PC-3 (cell line): ENCODE results near the gene RRAS. TPM values are rescaled to one million over a fixed set of nuclear protein-coding genes. Genes with fewer than 3 reads are reported as not detected.

Experiments
- ATAC-seq: fragments of 200-7000 bp; cut with Tn5 transposase; 2 replicates; pipeline ENCODE4 v1.9.1; 2020; ENCODE audit warnings: mild to moderate bottlenecking, moderate library complexity
- Bru-seq: library from RNA; stranded (reverse); fragments of 400-500 nt; gene quantifications from one replicate; lab custom pipeline; 2021; lab: Mats Ljungman, UMichigan
- BruChase-seq, 2 experiments: library from RNA; stranded (reverse); fragments of 400-500 nt; gene quantifications; one replicate each; lab custom pipeline; 2021; lab: Mats Ljungman, UMichigan
- BruUV-seq: library from RNA; stranded (reverse); fragments of 400-500 nt; replicated peaks from 2 replicates; lab custom pipeline; 2021; lab: Mats Ljungman, UMichigan
- CTCF ChIA-PET: fragments of 300-600 bp; sonication (Branson Sonifier 250); formaldehyde crosslinking; loops from one replicate; lab custom pipeline; 2022; ENCODE audit warnings: antibody characterized with exemption; lab: Charles Lee
- POLR2A ChIA-PET: fragments of 300-600 bp; sonication (Branson Sonifier 250); formaldehyde crosslinking; loops from one replicate; lab custom pipeline; 2022; ENCODE audit warnings: antibody characterized with exemption; ENCODE audit not compliant: unreplicated experiment; lab: Charles Lee
- DNase-seq: peaks from one replicate; pipeline ENCODE4 v3.0.0-alpha.2; 2015
- H2AFZ ChIP-seq: fragments of 300-600 bp; sonication (generic); 2 replicates; pipeline ENCODE4 v1.6.0; 2016; ENCODE audit warnings: antibody characterized with exemption, low read length
- H3F3A ChIP-seq: fragments of 300-600 bp; sonication (generic); one replicate; pipeline ENCODE4 v1.6.0; 2017; ENCODE audit warnings: antibody characterized with exemption, low read length, control low read depth, mild to moderate bottlenecking; ENCODE audit not compliant: unreplicated experiment
- H3K27ac ChIP-seq: fragments of 300-600 bp; sonication (generic); 2 replicates; pipeline ENCODE4 v1.5.1; 2016; ENCODE audit warnings: mild to moderate bottlenecking, low read length
- H3K27me3 ChIP-seq: fragments of 300-600 bp; sonication (generic); 2 replicates; pipeline ENCODE4 v1.6.1; 2016; ENCODE audit warnings: low read length, mixed read lengths
- H3K36me3 ChIP-seq: fragments of 300-600 bp; sonication (generic); 2 replicates; pipeline ENCODE4 v1.6.1; 2016; ENCODE audit warnings: low read depth, mixed run types, low read length, mixed read lengths
- H3K4me1 ChIP-seq: fragments of 300-600 bp; sonication (generic); 2 replicates; pipeline ENCODE4 v1.5.1; 2016; ENCODE audit warnings: low read length; ENCODE audit not compliant: insufficient read depth
- H3K4me2 ChIP-seq: fragments of 300-600 bp; sonication (generic); 2 replicates; pipeline ENCODE4 v1.6.0; 2016; ENCODE audit warnings: low read length
- H3K4me3 ChIP-seq: fragments of 300-600 bp; sonication (generic); 2 replicates; pipeline ENCODE4 v1.5.1; 2016; ENCODE audit warnings: mild to moderate bottlenecking, low read length, mixed read lengths
- H3K79me2 ChIP-seq: fragments of 300-600 bp; sonication (generic); 2 replicates; pipeline ENCODE4 v1.6.1; 2017; ENCODE audit warnings: low read length, mixed read lengths
- H3K9ac ChIP-seq: fragments of 300-600 bp; sonication (generic); 2 replicates; pipeline ENCODE4 v1.6.0; 2016; ENCODE audit warnings: mild to moderate bottlenecking, low read length
- H3K9me2 ChIP-seq: fragments of 300-600 bp; sonication (generic); replicated peaks from 2 replicates; pipeline ENCODE4 v1.6.1; 2016; ENCODE audit warnings: mixed run types, low read length, mixed read lengths
- H3K9me3 ChIP-seq: fragments of 300-600 bp; sonication (generic); 2 replicates; pipeline ENCODE4 v1.6.1; 2016; ENCODE audit warnings: low read length, mixed read lengths
- H4K20me1 ChIP-seq: fragments of 300-600 bp; sonication (generic); 2 replicates; pipeline ENCODE4 v1.6.1; 2016; ENCODE audit warnings: low read length, mixed read lengths
- EZH2 ChIP-seq: fragments of 300-600 bp; sonication (generic); IDR thresholded peaks from one replicate; pipeline ENCODE4 v1.6.1; 2017; ENCODE audit warnings: antibody characterized with exemption, mild to moderate bottlenecking, low read length; ENCODE audit not compliant: unreplicated experiment
- EZH2phosphoT487 ChIP-seq: fragments of 300-600 bp; sonication (generic); IDR thresholded peaks from 2 replicates; pipeline ENCODE4 v1.6.1; 2018; ENCODE audit warnings: mild to moderate bottlenecking, antibody characterized with exemption, low read length, borderline replicate concordance
- intact Hi-C: fragments of 100-400 bp; cut with micrococcal nuclease; formaldehyde crosslinking; loops from 2 replicates; pipeline ENCODE4 v1.9.0; 2023
- long read RNA-seq: library from polyadenylated mRNA; unstranded; transcript quantifications from one replicate; pipeline ENCODE4 v2.0.0, GENCODE V29; 2021; ENCODE audit not compliant: unreplicated experiment
- total RNA-seq: library from RNA; depleted of rRNA; stranded (reverse); fragments of >200 nt; gene quantifications from 2 replicates; pipeline ENCODE4 v1.2.3, GENCODE V29; 2014; rRNA removed
- TF ChIP-seq, protein P1 (sequence below): fragments of 300-600 bp; sonication (generic); conservative IDR thresholded peaks from 2 replicates; pipeline ENCODE4 v1.5.1; 2017; ENCODE audit warnings: antibody characterized with exemption, low read depth, mild to moderate bottlenecking, low read length

Gene RRAS
- 24.0 and 32.0 TPM in 2 replicates for total RNA-seq
- Bru-seq, nascent RNA, result percentile 59 among the genes with signal in this experiment
- percentile 74 among the genes with signal in this experiment for BruChase-seq, experiment 1, labeled RNA remaining after a 6-hour chase
- BruChase-seq, experiment 2, labeled RNA remaining after a 2-hour chase, result percentile 55 among the genes with signal in this experiment
- long read RNA-seq, transcript RRAS-201 (6 exons, 1,044 nt), result major isoform, 115 of 142 reads
- long read RNA-seq, partial matches to known transcripts, result 18 of 142 reads
- long read RNA-seq, other reads (novel, unspliced or antisense), result 8 of 142 reads

- Histone ChIP-seq H3K9ac (peak within 1 kb of the TSS; percentile 95), H3K4me1 (peaks cover 52% of the 10 kb centered on the region), H3F3A (peaks cover 3% of the 10 kb centered on the region), H3K79me2 (peaks cover 42% of the 10 kb centered on the region), H3K4me3 (peak within 1 kb of the TSS; percentile 75), H3K27ac (peak within 1 kb of the TSS; percentile 97), H3K9me2 (no peaks in the 10 kb centered on the region), H3K9me3 (no peaks in the 10 kb centered on the region), H2AFZ (peak within 1 kb of the TSS; percentile 51), H3K27me3 (no peaks in the 10 kb centered on the region), H4K20me1 (no peaks in the 10 kb centered on the region), H3K4me2 (peak within 1 kb of the TSS; percentile 96), H3K36me3 (peaks cover 3% of the 10 kb centered on the region; the same call in 1 of the 2 replicates)
- no TSS peak for BruUV-seq
- ChIA-PET CTCF (interaction anchor here (0.7 to 1.0 kb wide), 4 partner anchors 36 to 93 kb away, joined by 3 to 4 read pairs (median 4); no protein-coding TSS in a partner anchor), POLR2A (interaction anchor here (0.5 to 1.6 kb wide), 17 partner anchors 22 to 505 kb away, joined by 3 to 21 read pairs (median 4); partner anchors contain the start of genes AP2A1, BCL2L12, IRF3 and NOSIP)
- intact Hi-C loops, result loop anchor here (1.0 to 2.0 kb wide), 5 partner anchors 25 to 144 kb away; partner anchors contain the start of genes BCL2L12, IRF3 and RPS11
- TF ChIP-seq EZH2, result no peak
- TF ChIP-seq, protein P1, sequence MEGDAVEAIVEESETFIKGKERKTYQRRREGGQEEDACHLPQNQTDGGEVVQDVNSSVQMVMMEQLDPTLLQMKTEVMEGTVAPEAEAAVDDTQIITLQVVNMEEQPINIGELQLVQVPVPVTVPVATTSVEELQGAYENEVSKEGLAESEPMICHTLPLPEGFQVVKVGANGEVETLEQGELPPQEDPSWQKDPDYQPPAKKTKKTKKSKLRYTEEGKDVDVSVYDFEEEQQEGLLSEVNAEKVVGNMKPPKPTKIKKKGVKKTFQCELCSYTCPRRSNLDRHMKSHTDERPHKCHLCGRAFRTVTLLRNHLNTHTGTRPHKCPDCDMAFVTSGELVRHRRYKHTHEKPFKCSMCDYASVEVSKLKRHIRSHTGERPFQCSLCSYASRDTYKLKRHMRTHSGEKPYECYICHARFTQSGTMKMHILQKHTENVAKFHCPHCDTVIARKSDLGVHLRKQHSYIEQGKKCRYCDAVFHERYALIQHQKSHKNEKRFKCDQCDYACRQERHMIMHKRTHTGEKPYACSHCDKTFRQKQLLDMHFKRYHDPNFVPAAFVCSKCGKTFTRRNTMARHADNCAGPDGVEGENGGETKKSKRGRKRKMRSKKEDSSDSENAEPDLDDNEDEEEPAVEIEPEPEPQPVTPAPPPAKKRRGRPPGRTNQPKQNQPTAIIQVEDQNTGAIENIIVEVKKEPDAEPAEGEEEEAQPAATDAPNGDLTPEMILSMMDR, result no peak
- TF ChIP-seq EZH2phosphoT487, result no peak
- DNase-seq (peak; percentile 100), ATAC-seq (peak; percentile 65)
These were observed at the start of gene RRAS for GRCh38 chr19:49640113-49640898. Gene RRAS (minus strand): TSS chr19:49640143. CDS start chr19:49640098, 45 bp downstream.

- intact Hi-C loops, result loop anchor here (2.0 to 5.0 kb wide), 2 partner anchors 77 to 118 kb away; partner anchors contain the start of gene AP2A1
- Histone ChIP-seq H2AFZ (peak within 1 kb of the TSS; percentile 85), H3K4me1 (peaks cover 19% of the 10 kb centered on the region), H3K9me3 (no peaks in the 10 kb centered on the region), H3K27me3 (no peaks in the 10 kb centered on the region), H3K36me3 (peaks cover 16% of the 10 kb centered on the region), H3K4me3 (peak within 1 kb of the TSS; percentile 82), H3K27ac (no peak within 1 kb of the TSS), H3K79me2 (no peaks in the 10 kb centered on the region), H3K9me2 (no peaks in the 10 kb centered on the region), H4K20me1 (peaks cover 14% of the 10 kb centered on the region; the same call in 1 of the 2 replicates), H3F3A (no peaks in the 10 kb centered on the region), H3K9ac (peak within 1 kb of the TSS; percentile 64), H3K4me2 (peak within 1 kb of the TSS; percentile 99)
- CTCF ChIA-PET, result interaction anchor here (0.6 kb wide), 1 partner anchor 78 kb away, joined by 6 read pairs; no protein-coding TSS in a partner anchor
- POLR2A ChIA-PET, result interaction anchor here (0.6 kb wide), 2 partner anchors 161 to 639 kb away, joined by 3 to 5 read pairs; no protein-coding TSS in a partner anchor
- BruUV-seq, result no TSS peak
- ATAC-seq (peak; percentile 69), DNase-seq (peak; percentile 83)
- TF ChIP-seq EZH2phosphoT487, result no peak
- no peak for TF ChIP-seq EZH2
- TF ChIP-seq, protein P1, result peak; percentile 94
These were observed 49.5 kb upstream of the RRAS start, which contains the start of gene ADM5 for GRCh38 chr19:49689133-49690078. Gene ADM5 (plus strand): TSS chr19:49689594. CDS start chr19:49689838, 244 bp downstream.
